Memory B cell (primary cell): ENCODE results near the gene COL1A1.

ENCODE experiments used
- ATAC-seq: fragments of 150-1000 bp; cut with Tn5 transposase; 2 replicates; pipeline ENCODE4 v1.10.0; 2021; ENCODE audit warnings: low read depth, mild to moderate bottlenecking, moderate library complexity
- DNase-seq, 2 donors: peaks; one replicate each; pipeline ENCODE4 v3.0.0; 2022; ENCODE audit warnings: low spot score in 2 of 2
- H3K27ac Mint-ChIP-seq: one replicate; pipeline ENCODE4 v1.8.0; 2022; ENCODE audit warnings: mild to moderate bottlenecking, moderate library complexity, mixed read lengths
- H3K27me3 Mint-ChIP-seq: one replicate; pipeline ENCODE4 v1.8.0; 2022; ENCODE audit warnings: mixed read lengths
- H3K36me3 Mint-ChIP-seq: one replicate; pipeline ENCODE4 v1.8.0; 2022; ENCODE audit warnings: mild to moderate bottlenecking, mixed read lengths
- H3K4me1 Mint-ChIP-seq: one replicate; pipeline ENCODE4 v1.8.0; 2022; ENCODE audit warnings: mixed read lengths
- H3K4me3 Mint-ChIP-seq: one replicate; pipeline ENCODE4 v1.8.0; 2022; ENCODE audit warnings: mild to moderate bottlenecking, moderate library complexity, mixed read lengths
- H3K9me3 Mint-ChIP-seq: one replicate; pipeline ENCODE4 v1.8.0; 2022; ENCODE audit warnings: mixed read lengths

COL1A1 gene

GRCh38 chr17:50201276-50201854 is at the start of gene COL1A1:
Gene COL1A1, minus strand, starts transcription at chr17:50201631. Its CDS starts 118 bp downstream, at chr17:50201513.
- peaks cover 35% of the 10 kb centered on the region for H3K27me3 Mint-ChIP-seq
- H3K9me3 Mint-ChIP-seq: no peaks in the 10 kb centered on the region
- peak within 1 kb of the TSS; percentile 86 for H3K27ac Mint-ChIP-seq
- H3K4me1 Mint-ChIP-seq: peaks cover 7% of the 10 kb centered on the region
- no peak for DNase-seq
- no peaks in the 10 kb centered on the region for H3K36me3 Mint-ChIP-seq
- ATAC-seq: no peak
- peak within 1 kb of the TSS; percentile 83 for H3K4me3 Mint-ChIP-seq

- H3K27ac Mint-ChIP-seq: no peak overlapping the region
- H3K4me1 Mint-ChIP-seq: no peaks in the 10 kb centered on the region
Measured at GRCh38 chr17:50248255-50248654, 46.8 kb upstream of the COL1A1 start.

GRCh38 chr17:50244771-50245170 is 43.3 kb upstream of the COL1A1 start:
- H3K4me3 Mint-ChIP-seq: no peak overlapping the region
- ATAC-seq (no peak), DNase-seq (no peak)
- H3K9me3 Mint-ChIP-seq: peaks cover 9% of the 10 kb centered on the region
- H3K36me3 Mint-ChIP-seq: peaks cover 6% of the 10 kb centered on the region
- peaks cover 15% of the 10 kb centered on the region for H3K27me3 Mint-ChIP-seq
- no peak overlapping the region for H3K27ac Mint-ChIP-seq
- no peaks in the 10 kb centered on the region for H3K4me1 Mint-ChIP-seq

More at GRCh38 chr17:50248255-50248654, 46.8 kb upstream of the COL1A1 start:
- no peak for ATAC-seq
- Mint-ChIP-seq H3K36me3 (peaks cover 6% of the 10 kb centered on the region), H3K4me3 (no peak overlapping the region), H3K9me3 (peaks cover 9% of the 10 kb centered on the region), H3K27me3 (peaks cover 13% of the 10 kb centered on the region)
- no peak for DNase-seq

GRCh38 chr17:50241431-50241830 is 40.0 kb upstream of the COL1A1 start:
- DNase-seq (no peak), ATAC-seq (no peak)
- Mint-ChIP-seq H3K27ac (no peak overlapping the region), H3K27me3 (peaks cover 13% of the 10 kb centered on the region), H3K36me3 (no peaks in the 10 kb centered on the region), H3K4me1 (no peaks in the 10 kb centered on the region), H3K4me3 (no peak overlapping the region), H3K9me3 (no peaks in the 10 kb centered on the region)

- H3K27ac Mint-ChIP-seq: no peak overlapping the region
- no peaks in the 10 kb centered on the region for H3K4me1 Mint-ChIP-seq
- DNase-seq (no peak), ATAC-seq (no peak)
- H3K9me3 Mint-ChIP-seq: no peaks in the 10 kb centered on the region
- H3K36me3 Mint-ChIP-seq: no peaks in the 10 kb centered on the region
- no peak overlapping the region for H3K4me3 Mint-ChIP-seq
- peaks cover 13% of the 10 kb centered on the region for H3K27me3 Mint-ChIP-seq
Measured at GRCh38 chr17:50240851-50241250, 39.4 kb upstream of the COL1A1 start.

- peaks cover 13% of the 10 kb centered on the region for H3K27me3 Mint-ChIP-seq
- H3K36me3 Mint-ChIP-seq: no peaks in the 10 kb centered on the region
- no peaks in the 10 kb centered on the region for H3K4me1 Mint-ChIP-seq
- H3K9me3 Mint-ChIP-seq: no peaks in the 10 kb centered on the region
- DNase-seq (no peak), ATAC-seq (no peak)
- no peak overlapping the region for H3K27ac Mint-ChIP-seq
- no peak overlapping the region for H3K4me3 Mint-ChIP-seq
Measured at GRCh38 chr17:50239937-50240336, 38.5 kb upstream of the COL1A1 start.

GRCh38 chr17:50238601-50239280 is 37.3 kb upstream of the COL1A1 start:
- DNase-seq: no peak
- peaks cover 12% of the 10 kb centered on the region for H3K27me3 Mint-ChIP-seq

GRCh38 chr17:50237901-50238300 is 36.5 kb upstream of the COL1A1 start:
- H3K9me3 Mint-ChIP-seq: peaks cover 2% of the 10 kb centered on the region
- DNase-seq (no peak), ATAC-seq (no peak)
- H3K27me3 Mint-ChIP-seq: peaks cover 14% of the 10 kb centered on the region
- no peaks in the 10 kb centered on the region for H3K4me1 Mint-ChIP-seq
- H3K4me3 Mint-ChIP-seq: no peak overlapping the region
- H3K27ac Mint-ChIP-seq: no peak overlapping the region
- peaks cover 2% of the 10 kb centered on the region for H3K36me3 Mint-ChIP-seq

More at GRCh38 chr17:50238601-50239280, 37.3 kb upstream of the COL1A1 start:
- ATAC-seq: no peak
- H3K36me3 Mint-ChIP-seq: no peaks in the 10 kb centered on the region
- no peaks in the 10 kb centered on the region for H3K4me1 Mint-ChIP-seq
- H3K27ac Mint-ChIP-seq: no peak overlapping the region
- H3K4me3 Mint-ChIP-seq: no peak overlapping the region
- no peaks in the 10 kb centered on the region for H3K9me3 Mint-ChIP-seq

GRCh38 chr17:50234581-50234980 is 33.1 kb upstream of the COL1A1 start:
- Mint-ChIP-seq H3K27ac (no peak overlapping the region), H3K4me1 (no peaks in the 10 kb centered on the region), H3K9me3 (peaks cover 4% of the 10 kb centered on the region), H3K4me3 (no peak overlapping the region), H3K27me3 (peaks cover 16% of the 10 kb centered on the region), H3K36me3 (peaks cover 2% of the 10 kb centered on the region)
- no peak for ATAC-seq
- DNase-seq: no peak

GRCh38 chr17:50225701-50226240 is 24.3 kb upstream of the COL1A1 start:
- peaks cover 11% of the 10 kb centered on the region for H3K27me3 Mint-ChIP-seq
- H3K27ac Mint-ChIP-seq: no peak overlapping the region
- peaks cover 4% of the 10 kb centered on the region for H3K36me3 Mint-ChIP-seq
- ATAC-seq (no peak), DNase-seq (no peak)
- H3K9me3 Mint-ChIP-seq: peaks cover 15% of the 10 kb centered on the region
- no peak overlapping the region for H3K4me3 Mint-ChIP-seq
- H3K4me1 Mint-ChIP-seq: peaks cover 3% of the 10 kb centered on the region

- Mint-ChIP-seq H3K27ac (no peak overlapping the region), H3K27me3 (peaks cover 12% of the 10 kb centered on the region), H3K9me3 (peaks cover 9% of the 10 kb centered on the region), H3K4me3 (no peak overlapping the region), H3K36me3 (peaks cover 4% of the 10 kb centered on the region), H3K4me1 (peaks cover 3% of the 10 kb centered on the region)
- DNase-seq (no peak), ATAC-seq (no peak)
Measured at GRCh38 chr17:50222922-50223321, 21.5 kb upstream of the COL1A1 start.

GRCh38 chr17:50221864-50222545 is 20.6 kb upstream of the COL1A1 start:
- peaks cover under 1% of the 10 kb centered on the region for H3K36me3 Mint-ChIP-seq
- H3K27ac Mint-ChIP-seq: no peak overlapping the region
- peaks cover 3% of the 10 kb centered on the region for H3K4me1 Mint-ChIP-seq
- H3K4me3 Mint-ChIP-seq: no peak overlapping the region
- DNase-seq (no peak), ATAC-seq (no peak)
- H3K27me3 Mint-ChIP-seq: peaks cover 13% of the 10 kb centered on the region
- H3K9me3 Mint-ChIP-seq: peaks cover 6% of the 10 kb centered on the region

GRCh38 chr17:50221266-50221863 is 19.9 kb upstream of the COL1A1 start:
- H3K27ac Mint-ChIP-seq: no peak overlapping the region
- no peak for DNase-seq
- peaks cover 3% of the 10 kb centered on the region for H3K4me1 Mint-ChIP-seq
- peaks cover 5% of the 10 kb centered on the region for H3K9me3 Mint-ChIP-seq
- H3K4me3 Mint-ChIP-seq: no peak overlapping the region
- H3K27me3 Mint-ChIP-seq: peaks cover 13% of the 10 kb centered on the region
- no peaks in the 10 kb centered on the region for H3K36me3 Mint-ChIP-seq
- ATAC-seq: no peak

- H3K9me3 Mint-ChIP-seq: peaks cover 5% of the 10 kb centered on the region
- no peak overlapping the region for H3K27ac Mint-ChIP-seq
- no peak for ATAC-seq
- H3K36me3 Mint-ChIP-seq: no peaks in the 10 kb centered on the region
- DNase-seq: no peak
- no peak overlapping the region for H3K4me3 Mint-ChIP-seq
- H3K4me1 Mint-ChIP-seq: peaks cover 3% of the 10 kb centered on the region
- peaks cover 13% of the 10 kb centered on the region for H3K27me3 Mint-ChIP-seq
Measured at GRCh38 chr17:50220811-50221210, 19.4 kb upstream of the COL1A1 start.
